HUES48 (cell line): ENCODE measurements around the gene GPRIN3.
"Not testable (repeated sequence)": the region's sequence is repeated elsewhere in the genome, so short reads cannot be mapped to it uniquely, and the experiment has no call there.

Experiments
- H3K27ac ChIP-seq: one replicate; pipeline ENCODE4 v1.7.0; 2013; ENCODE audit warnings: low read depth, low read length, inconsistent platforms
- H3K27me3 ChIP-seq: 2 replicates; pipeline ENCODE4 v1.6.1; 2013; ENCODE audit warnings: mild to moderate bottlenecking, low read length; ENCODE audit not compliant: control insufficient read depth, insufficient read depth
- H3K36me3 ChIP-seq: 2 replicates; pipeline ENCODE4 v1.6.1; 2013; ENCODE audit warnings: low read length; ENCODE audit not compliant: control insufficient read depth, insufficient read depth
- H3K4me1 ChIP-seq: 2 replicates; pipeline ENCODE4 v1.6.1; 2013; ENCODE audit warnings: mild to moderate bottlenecking, low read length; ENCODE audit not compliant: control insufficient read depth, insufficient read depth
- H3K4me3 ChIP-seq: 2 replicates; pipeline ENCODE4 v1.5.1; 2013; ENCODE audit warnings: mild to moderate bottlenecking, low read depth, low read length
- H3K9ac ChIP-seq: 2 replicates; pipeline ENCODE4 v1.6.1; 2013; ENCODE audit warnings: mild to moderate bottlenecking, low read depth, low read length, moderate library complexity
- H3K9me3 ChIP-seq: 2 replicates; pipeline ENCODE4 v1.6.1; 2013; ENCODE audit warnings: low read length; ENCODE audit not compliant: control insufficient read depth, insufficient read depth

The GPRIN3 gene

DNA sequence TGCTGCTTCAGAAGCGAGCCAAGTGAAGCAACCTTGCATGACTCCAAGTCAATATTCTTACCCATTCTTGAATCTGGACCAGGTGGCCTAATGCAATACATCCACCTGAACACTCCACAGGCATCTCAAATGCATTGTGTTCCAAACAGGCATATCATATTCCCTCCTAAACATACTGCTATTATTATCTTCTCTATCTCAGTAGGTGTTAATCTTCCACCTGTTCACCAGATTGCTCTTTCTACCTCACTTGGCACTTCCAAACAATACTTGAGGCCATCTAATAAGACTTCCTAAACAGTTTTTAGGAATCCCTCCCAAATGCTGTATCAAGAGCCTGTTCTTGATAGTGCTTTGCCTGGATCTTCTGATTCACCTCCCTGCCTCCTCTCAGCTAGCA, 90.7 kb downstream of the GPRIN3 start:
- Histone ChIP-seq H3K36me3 (no peaks in the 10 kb centered on the region), H3K9me3 (no peaks in the 10 kb centered on the region), H3K4me1 (peaks cover 5% of the 10 kb centered on the region; the same call in 1 of the 2 replicates), H3K27ac (no peak overlapping the region), H3K27me3 (no peaks in the 10 kb centered on the region), H3K9ac (no peak overlapping the region), H3K4me3 (no peak overlapping the region)

DNA sequence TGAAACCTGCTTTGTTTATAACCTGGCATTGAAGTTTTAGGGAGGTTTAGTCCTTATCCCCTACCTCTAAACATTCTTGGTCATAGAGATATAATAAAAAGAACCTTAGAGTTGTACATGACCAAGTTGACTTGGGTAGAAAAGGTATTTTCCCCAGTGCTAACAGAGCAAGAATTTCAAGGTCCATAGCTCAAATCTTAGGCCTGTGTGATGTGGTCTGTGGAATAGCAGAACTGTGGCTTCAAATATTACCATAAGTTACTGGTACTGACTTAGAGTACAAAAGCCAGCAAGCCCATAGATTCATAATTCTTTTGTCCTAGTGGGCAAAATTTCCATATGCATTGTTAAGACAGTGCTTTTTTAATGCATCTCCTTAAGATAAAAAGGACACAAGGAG, 91.2 kb downstream of the GPRIN3 start:
- Histone ChIP-seq H3K27me3 (no peaks in the 10 kb centered on the region), H3K27ac (no peak overlapping the region), H3K9ac (no peak overlapping the region), H3K9me3 (no peaks in the 10 kb centered on the region), H3K4me1 (peaks cover 5% of the 10 kb centered on the region; the same call in 1 of the 2 replicates), H3K4me3 (no peak overlapping the region), H3K36me3 (no peaks in the 10 kb centered on the region)

GRCh38 chr4:89215736-89216135, 91.9 kb downstream of the GPRIN3 start:
- H3K9ac ChIP-seq, result no peak overlapping the region
- H3K4me1 ChIP-seq, result peaks cover 5% of the 10 kb centered on the region; the same call in 1 of the 2 replicates
- H3K9me3 ChIP-seq, result no peaks in the 10 kb centered on the region
- H3K4me3 ChIP-seq, result no peak overlapping the region
- no peak overlapping the region for H3K27ac ChIP-seq
- no peaks in the 10 kb centered on the region for H3K36me3 ChIP-seq
- H3K27me3 ChIP-seq, result no peaks in the 10 kb centered on the region

- Histone ChIP-seq H3K4me3 (no peak overlapping the region), H3K27ac (no peak overlapping the region), H3K27me3 (no peaks in the 10 kb centered on the region), H3K36me3 (no peaks in the 10 kb centered on the region), H3K9me3 (no peaks in the 10 kb centered on the region), H3K4me1 (peaks cover 5% of the 10 kb centered on the region; the same call in 1 of the 2 replicates), H3K9ac (no peak overlapping the region)
These were observed 93.3 kb downstream of the GPRIN3 start for GRCh38 chr4:89214308-89214707.

GRCh38 chr4:89213382-89213701, 94.3 kb downstream of the GPRIN3 start:
- no peaks in the 10 kb centered on the region for H3K27me3 ChIP-seq
- H3K4me3 ChIP-seq, result no peak overlapping the region
- H3K9me3 ChIP-seq, result no peaks in the 10 kb centered on the region
- H3K9ac ChIP-seq, result no peak overlapping the region
- H3K4me1 ChIP-seq, result peaks cover 5% of the 10 kb centered on the region; the same call in 1 of the 2 replicates
- no peaks in the 10 kb centered on the region for H3K36me3 ChIP-seq
- no peak overlapping the region for H3K27ac ChIP-seq

- no peak overlapping the region for H3K27ac ChIP-seq
- H3K9ac ChIP-seq, result no peak overlapping the region
- no peak overlapping the region for H3K4me3 ChIP-seq
- H3K9me3 ChIP-seq, result no peaks in the 10 kb centered on the region
- peaks cover 5% of the 10 kb centered on the region; the same call in 1 of the 2 replicates for H3K4me1 ChIP-seq
- H3K36me3 ChIP-seq, result no peaks in the 10 kb centered on the region
- H3K27me3 ChIP-seq, result no peaks in the 10 kb centered on the region
These were observed 94.8 kb downstream of the GPRIN3 start for GRCh38 chr4:89212666-89213381.

DNA sequence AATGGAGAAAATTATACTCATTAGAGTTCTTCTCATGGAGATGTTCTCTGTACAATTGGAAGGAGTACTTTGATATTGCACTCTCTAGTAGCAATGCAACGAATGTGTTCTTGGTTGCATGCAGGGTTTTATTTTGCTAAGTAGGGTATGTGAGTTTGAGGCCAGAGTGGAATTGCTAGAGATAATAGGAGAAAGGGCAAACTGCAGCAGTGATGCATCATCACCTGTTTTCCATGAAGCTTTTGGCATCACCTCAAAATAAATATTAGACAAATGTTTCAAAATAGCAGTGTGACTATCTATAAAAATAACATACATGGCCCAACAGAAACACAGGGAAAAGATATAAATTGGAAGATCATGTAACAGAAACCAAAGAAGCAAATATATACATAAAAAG, 103.0 kb downstream of the GPRIN3 start:
- Histone ChIP-seq H3K4me3 (no peak overlapping the region), H3K9ac (no peak overlapping the region), H3K27me3 (no peaks in the 10 kb centered on the region), H3K9me3 (no peaks in the 10 kb centered on the region), H3K27ac (no peak overlapping the region), H3K36me3 (no peaks in the 10 kb centered on the region), H3K4me1 (no peaks in the 10 kb centered on the region)

- Histone ChIP-seq H3K4me1 (no peaks in the 10 kb centered on the region), H3K27ac (no peak overlapping the region), H3K36me3 (no peaks in the 10 kb centered on the region), H3K4me3 (no peak overlapping the region), H3K9ac (no peak overlapping the region), H3K27me3 (no peaks in the 10 kb centered on the region), H3K9me3 (no peaks in the 10 kb centered on the region)
These were observed 103.7 kb downstream of the GPRIN3 start for GRCh38 chr4:89203902-89204301.

- peaks cover 15% of the 10 kb centered on the region for H3K4me1 ChIP-seq
- H3K4me3 ChIP-seq, H3K27me3 ChIP-seq, H3K9ac ChIP-seq, H3K27ac ChIP-seq, H3K36me3 ChIP-seq, H3K9me3 ChIP-seq: not testable (repeated sequence)
These were observed 108.2 kb downstream of the GPRIN3 start for GRCh38 chr4:89199394-89199793.

DNA sequence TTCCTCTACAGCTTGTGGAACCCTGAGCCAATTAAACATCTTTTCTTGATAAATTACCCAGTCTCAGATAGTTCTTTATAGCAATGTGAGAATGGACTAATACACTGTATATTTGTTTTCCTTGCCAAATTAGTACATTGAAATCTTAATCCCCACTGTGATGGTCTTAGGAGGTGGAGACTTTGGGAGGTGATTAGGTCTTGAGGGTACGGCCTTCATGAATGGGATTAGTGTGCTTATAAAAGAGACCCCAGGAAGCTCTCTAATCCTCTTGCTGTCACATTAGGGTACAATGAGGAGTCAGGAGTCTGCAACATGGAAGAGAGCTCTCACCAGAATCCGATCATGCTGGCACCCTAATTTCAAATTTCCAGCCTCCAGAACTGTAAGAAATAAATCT, 109.7 kb downstream of the GPRIN3 start:
- no peaks in the 10 kb centered on the region for H3K36me3 ChIP-seq

DNA sequence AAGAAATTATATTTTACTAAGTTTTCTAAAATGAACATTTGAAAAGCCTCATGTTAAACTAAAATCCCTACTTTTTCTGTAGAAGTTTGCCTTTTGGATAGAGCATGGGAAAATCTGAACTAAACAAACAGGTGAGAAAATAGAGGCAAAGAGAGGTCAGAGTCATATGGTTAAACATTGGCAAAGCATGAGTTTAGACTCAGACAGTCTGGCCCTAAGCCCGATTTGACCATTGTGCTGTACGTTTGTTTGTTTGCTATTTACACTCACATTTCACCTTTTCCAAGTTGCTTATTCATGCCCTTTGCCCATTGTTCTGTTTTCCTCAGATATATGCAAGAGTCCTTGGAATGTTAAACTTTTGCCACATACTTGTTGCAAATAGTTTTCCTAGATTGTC, 110.9 kb downstream of the GPRIN3 start:
- Histone ChIP-seq H3K27ac (peak overlapping the region; percentile 76), H3K4me3 (no peak overlapping the region), H3K36me3 (no peaks in the 10 kb centered on the region), H3K4me1 (peaks cover 15% of the 10 kb centered on the region), H3K9ac (no peak overlapping the region), H3K27me3 (no peaks in the 10 kb centered on the region), H3K9me3 (no peaks in the 10 kb centered on the region)

More for the DNA sequence above, 109.7 kb downstream of the GPRIN3 start:
- H3K4me1 ChIP-seq, result peaks cover 15% of the 10 kb centered on the region
- no peak overlapping the region for H3K27ac ChIP-seq
- H3K4me3 ChIP-seq, result no peak overlapping the region
- H3K27me3 ChIP-seq, result no peaks in the 10 kb centered on the region
- H3K9ac ChIP-seq, result no peak overlapping the region
- no peaks in the 10 kb centered on the region for H3K9me3 ChIP-seq
